Osteocyte (in vitro differentiated cells): ENCODE results near the gene SMIM7. TPM values are rescaled to one million over a fixed set of nuclear protein-coding genes. Genes with fewer than 3 reads are reported as not detected.

Experiments
- DNase-seq: peaks from one replicate; pipeline ENCODE4 v3.0.0; 2021; ENCODE audit warnings: mixed read lengths; ENCODE audit not compliant: unreplicated experiment; ENCODE audit errors: extremely low spot score
- H3K27ac Mint-ChIP-seq: one replicate; pipeline ENCODE4 v1.8.0; 2021; ENCODE audit warnings: mild to moderate bottlenecking, mixed read lengths; ENCODE audit not compliant: unreplicated experiment
- H3K27me3 Mint-ChIP-seq: one replicate; pipeline ENCODE4 v1.8.0; 2021; ENCODE audit warnings: mixed read lengths; ENCODE audit not compliant: unreplicated experiment
- H3K36me3 Mint-ChIP-seq: one replicate; pipeline ENCODE4 v1.8.0; 2021; ENCODE audit warnings: mixed read lengths; ENCODE audit not compliant: unreplicated experiment
- H3K4me1 Mint-ChIP-seq: one replicate; pipeline ENCODE4 v1.8.0; 2021; ENCODE audit warnings: mixed read lengths; ENCODE audit not compliant: unreplicated experiment
- H3K4me3 Mint-ChIP-seq: one replicate; pipeline ENCODE4 v1.8.0; 2021; ENCODE audit warnings: mild to moderate bottlenecking, moderate library complexity, mixed read lengths; ENCODE audit not compliant: unreplicated experiment
- H3K9me3 Mint-ChIP-seq: one replicate; pipeline ENCODE4 v1.8.0; 2021; ENCODE audit warnings: mixed read lengths; ENCODE audit not compliant: unreplicated experiment
- CTCF ChIP-seq: fragments of 200-600 bp; sonication (generic); IDR thresholded peaks from 2 replicates; pipeline ENCODE4 v1.5.0; 2021; ENCODE audit warnings: antibody characterized with exemption, mild to moderate bottlenecking, moderate library complexity
- total RNA-seq: library from RNA; stranded (reverse); gene quantifications from 2 replicates; pipeline ENCODE4 v1.2.1, GENCODE V29; 2021

The SMIM7 gene
- total RNA-seq, 1 donor from 2014 or later = 60.5 TPM

- Mint-ChIP-seq H3K36me3 (no peaks in the 10 kb centered on the region), H3K27me3 (no peaks in the 10 kb centered on the region), H3K27ac (peak overlapping the region; percentile 66), H3K4me3 (no peak overlapping the region), H3K4me1 (peaks cover 26% of the 10 kb centered on the region), H3K9me3 (no peaks in the 10 kb centered on the region)
- TF ChIP-seq CTCF = no peak
- no peak for DNase-seq
Measured at GRCh38 chr19:16612636-16613035, 47.3 kb downstream of the SMIM7 start.

DNA sequence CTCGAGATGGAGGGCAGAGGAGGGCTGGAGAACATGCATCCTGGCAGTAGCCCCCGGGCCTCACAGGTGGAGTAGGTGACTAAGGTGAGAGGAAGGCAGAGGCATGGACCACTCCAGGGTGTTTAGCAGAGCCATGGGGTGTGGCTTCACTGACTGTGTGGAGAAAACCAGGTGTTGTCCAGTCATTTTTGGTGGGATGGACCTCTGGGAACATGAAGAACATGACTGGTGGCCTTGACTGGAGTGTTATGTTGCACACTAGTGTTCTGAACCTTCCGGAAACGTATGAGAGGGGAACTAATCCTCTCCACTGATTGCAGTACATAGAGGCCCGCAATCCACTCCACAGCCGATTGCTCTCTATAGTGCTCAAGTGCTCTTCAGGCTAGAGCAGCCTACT lies 48.8 kb downstream of the SMIM7 start:
- peaks cover 26% of the 10 kb centered on the region for H3K4me1 Mint-ChIP-seq

DNA sequence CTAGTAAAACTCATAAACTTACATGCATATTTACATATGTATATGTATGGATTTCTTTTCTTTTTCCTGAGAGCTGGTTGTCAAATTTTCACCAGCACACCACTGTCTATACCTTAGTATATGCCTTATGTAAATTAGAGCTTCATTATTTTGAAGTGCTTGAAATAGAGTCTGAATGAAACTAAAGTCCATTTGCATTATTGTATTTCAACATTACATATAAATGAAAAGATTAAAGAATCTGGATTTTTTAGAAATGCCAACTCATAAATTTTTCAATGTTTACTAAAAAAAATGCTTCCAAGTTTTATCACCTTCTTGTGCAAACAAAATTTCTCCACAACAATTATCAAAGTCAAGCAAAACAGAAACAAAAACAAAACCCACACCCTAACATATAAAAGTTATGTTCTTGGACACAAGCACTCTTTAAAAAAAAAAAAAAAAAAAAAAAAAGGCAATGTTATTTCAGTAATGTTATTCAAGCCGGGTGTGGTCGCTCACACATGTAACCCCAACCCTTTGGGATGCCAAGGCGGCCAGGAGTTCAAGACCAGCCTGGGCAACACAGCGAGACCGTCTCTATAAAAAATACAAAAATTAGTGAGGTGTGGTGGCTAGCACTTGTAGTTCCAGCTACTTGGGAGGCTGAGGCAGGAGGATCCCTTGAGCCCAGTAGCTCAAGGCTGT lies 50.3 kb downstream of the SMIM7 start:
- Mint-ChIP-seq H3K36me3 (no peaks in the 10 kb centered on the region), H3K4me1 (peaks cover 27% of the 10 kb centered on the region), H3K27me3 (no peaks in the 10 kb centered on the region), H3K4me3 (no peak overlapping the region), H3K27ac (no peak overlapping the region), H3K9me3 (no peaks in the 10 kb centered on the region)
- TF ChIP-seq CTCF = no peak
- DNase-seq = no peak

More for the DNA sequence above, 48.8 kb downstream of the SMIM7 start:
- no peak overlapping the region for H3K4me3 Mint-ChIP-seq
- H3K27ac Mint-ChIP-seq = no peak overlapping the region
- H3K9me3 Mint-ChIP-seq = no peaks in the 10 kb centered on the region
- no peak for DNase-seq
- H3K27me3 Mint-ChIP-seq = no peaks in the 10 kb centered on the region
- TF ChIP-seq CTCF = no peak
- H3K36me3 Mint-ChIP-seq = no peaks in the 10 kb centered on the region

DNA sequence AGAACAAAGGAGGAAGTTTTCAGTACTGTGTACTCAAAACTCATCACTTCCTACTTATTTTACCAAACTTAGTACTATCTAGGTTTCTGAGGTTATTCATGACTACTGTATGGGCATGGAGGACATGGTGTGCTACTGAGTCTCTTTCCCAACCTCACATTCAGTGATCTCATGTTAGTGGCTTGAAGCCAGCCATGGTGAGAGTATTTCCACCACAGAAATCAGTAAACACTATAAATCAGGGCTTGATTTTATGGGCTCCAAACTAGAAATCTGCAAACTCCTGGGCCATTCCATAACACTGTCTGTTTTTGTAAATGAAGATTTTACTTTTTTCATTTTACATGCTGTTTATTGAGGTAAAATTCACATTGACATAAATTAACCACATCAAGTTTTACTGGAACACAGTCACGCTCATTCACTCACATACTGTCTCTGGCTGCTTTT lies 51.6 kb downstream of the SMIM7 start:
- no peaks in the 10 kb centered on the region for H3K36me3 Mint-ChIP-seq
- H3K4me3 Mint-ChIP-seq = no peak overlapping the region
- H3K4me1 Mint-ChIP-seq = peaks cover 27% of the 10 kb centered on the region
- H3K27me3 Mint-ChIP-seq = no peaks in the 10 kb centered on the region
- DNase-seq = no peak
- H3K9me3 Mint-ChIP-seq = no peaks in the 10 kb centered on the region
- no peak for TF ChIP-seq CTCF
- H3K27ac Mint-ChIP-seq = peak overlapping the region; percentile 31

DNA sequence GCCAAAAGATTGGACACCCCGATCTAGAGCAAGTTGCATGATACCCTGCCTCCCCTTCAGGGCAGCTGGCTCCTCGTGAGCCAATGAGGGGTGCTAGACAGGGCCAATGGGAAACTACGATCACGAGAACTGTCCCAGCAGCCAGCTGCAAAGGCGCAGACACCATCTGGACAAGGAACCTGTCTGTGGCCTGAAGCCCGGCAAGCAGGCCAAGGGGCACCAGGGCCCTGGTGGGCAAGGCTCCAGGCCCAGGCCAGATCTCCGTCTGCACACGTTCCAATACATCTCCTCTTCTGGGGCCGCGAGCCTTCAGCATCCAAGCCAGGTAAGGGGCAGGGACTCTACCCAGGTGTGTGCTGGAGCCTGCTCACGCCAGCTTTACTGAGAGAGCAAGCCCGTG lies 52.1 kb downstream of the SMIM7 start:
- DNase-seq = no peak
- no peak for TF ChIP-seq CTCF
- peak overlapping the region; percentile 31 for H3K27ac Mint-ChIP-seq
- peaks cover 22% of the 10 kb centered on the region for H3K4me1 Mint-ChIP-seq
- H3K36me3 Mint-ChIP-seq = no peaks in the 10 kb centered on the region
- H3K27me3 Mint-ChIP-seq = no peaks in the 10 kb centered on the region
- H3K4me3 Mint-ChIP-seq = no peak overlapping the region
- H3K9me3 Mint-ChIP-seq = no peaks in the 10 kb centered on the region
